K562 (cell line): Measurements from ENCODE around the gene SEC14L2. TPM values are rescaled to one million over a fixed set of nuclear protein-coding genes. Genes with fewer than 3 reads are reported as not detected.
A peak's percentile ranks its signal among the peaks of the same experiment; 100 is the strongest.

Source experiments
- DDX20 ChIP-seq: fragments of 450-650 bp; IDR thresholded peaks from 2 replicates; pipeline ENCODE4 v1.6.1; 2016; ENCODE audit warnings: missing genetic modification characterization, low read depth, mild to moderate bottlenecking, missing compliant biosample characterization, moderate library complexity
- EZH2 ChIP-seq: IDR thresholded peaks from 2 replicates; pipeline ENCODE4 v1.6.1; 2012; ENCODE audit warnings: low read depth, mild to moderate bottlenecking, inconsistent platforms, low read length, borderline replicate concordance
- LEF1 ChIP-seq: fragments of 450-650 bp; IDR thresholded peaks from 2 replicates; pipeline ENCODE4 v1.6.1; 2016; ENCODE audit warnings: mild to moderate bottlenecking
- MEF2A ChIP-seq: IDR thresholded peaks from 2 replicates; pipeline ENCODE4 v1.6.1; 2011; ENCODE audit warnings: low read depth, mild to moderate bottlenecking, low read length, moderate library complexity; ENCODE audit not compliant: control insufficient read depth
- NEUROD1 ChIP-seq: fragments of 150-350 bp; IDR thresholded peaks from 2 replicates; pipeline ENCODE4 v1.6.1; 2014; ENCODE audit warnings: borderline replicate concordance, low read length, low read depth; ENCODE audit not compliant: partially characterized antibody
- NFIX ChIP-seq: fragments of 250-450 bp; sonication (Bioruptor Pico); IDR thresholded peaks from 2 replicates; pipeline ENCODE4 v1.4.0; 2020; ENCODE audit warnings: low read depth, mild to moderate bottlenecking, moderate library complexity
- POLR2AphosphoS2 ChIP-seq: IDR thresholded peaks from 2 replicates; pipeline ENCODE4 v1.6.1; 2012; ENCODE audit warnings: low read length, improper control_type of control experiment
- RFX1 ChIP-seq: fragments of 450-650 bp; IDR thresholded peaks from 2 replicates; pipeline ENCODE4 v1.6.1; 2016; ENCODE audit warnings: mild to moderate bottlenecking, moderate library complexity
- polyA plus RNA-seq, 8 experiments: library from polyadenylated mRNA; depleted of rRNA in 4 of 8; stranded (reverse) in 5 of 8; unstranded in 3 of 8; fragments of >200 nt; fragmentation: Nextera tagmentation in 2 of 8; fragmentation: Illumina TruSeq in 1 of 8; extraction: Ambion mirVana in 2 of 8; extraction: Trizol in 1 of 8; gene quantifications; 2 replicates each; pipeline versions ENCODE4 v1.2.1 to v1.2.3, GENCODE V29; 2011 to 2014; ENCODE audit warnings: inconsistent platforms in 1 of 8, missing spikeins in 1 of 8
- total RNA-seq, 7 experiments: library from RNA; depleted of rRNA in 6 of 7; stranded (reverse); fragments of >200 nt in 6 of 7; fragmentation: Illumina TruSeq in 2 of 7; extraction: Trizol in 2 of 7; gene quantifications; 2 replicates each; pipeline versions ENCODE4 v1.2.1 to v1.2.3, GENCODE V29; 2011 to 2021; ENCODE audit warnings: low replicate concordance in 1 of 7
- TF ChIP-seq, protein P1 (sequence below), 2 experiments: IDR thresholded peaks; 2 replicates each; pipeline ENCODE4 v1.6.1; 2011; ENCODE audit warnings: borderline replicate concordance in 1 of 2, control low read depth in 1 of 2, low read depth in 1 of 2, low read length in 1 of 2, mild to moderate bottlenecking in 1 of 2, mixed read lengths in 1 of 2, moderate library complexity in 1 of 2; ENCODE audit not compliant: insufficient read depth in 1 of 2, insufficient read length in 1 of 2, poor library complexity in 1 of 2, severe bottlenecking in 1 of 2; ENCODE audit errors: extremely low read depth in 1 of 2
- TF ChIP-seq, protein P2 (sequence below), 2 experiments: fragments of 250-450 bp in 1 of 2; fragments of 450-650 bp in 1 of 2; sonication (Bioruptor Pico) in 1 of 2; IDR thresholded peaks; 2 replicates each; pipeline versions ENCODE4 v1.6.1 to v1.8.0; 2016 to 2021; ENCODE audit warnings: mild to moderate bottlenecking in 2 of 2, moderate library complexity in 2 of 2, missing compliant biosample characterization in 1 of 2, missing genetic modification characterization in 1 of 2
- TF ChIP-seq, protein P3 (sequence below): fragments of 250-450 bp; sonication (Bioruptor Pico); IDR thresholded peaks from 2 replicates; pipeline ENCODE4 v1.9.0; 2021; ENCODE audit warnings: mild to moderate bottlenecking, inconsistent platforms
- TF ChIP-seq, protein P4 (sequence below): fragments of 250-450 bp; sonication (Bioruptor Pico); IDR thresholded peaks from 2 replicates; pipeline ENCODE4 v1.8.0; 2022; ENCODE audit warnings: moderate library complexity, mild to moderate bottlenecking, inconsistent platforms
- TF ChIP-seq, protein P5 (sequence below): fragments of 250-450 bp; sonication (Bioruptor Pico); IDR thresholded peaks from 2 replicates; pipeline ENCODE4 v1.8.0; 2022; ENCODE audit warnings: inconsistent platforms
- TF ChIP-seq, protein P6 (sequence below): sonication (generic); formaldehyde crosslinking; IDR thresholded peaks from 2 replicates; pipeline ENCODE4 v1.8.1; 2023; ENCODE audit warnings: mild to moderate bottlenecking, missing genetic modification reagents

The SEC14L2 gene
- total and polyA plus RNA-seq, 9 of the 15 experiments (the other 6 are each of a cell fraction or from before 2014, with no cell fraction given) = 0.03 to 0.17 (median 0.10) TPM

DNA sequence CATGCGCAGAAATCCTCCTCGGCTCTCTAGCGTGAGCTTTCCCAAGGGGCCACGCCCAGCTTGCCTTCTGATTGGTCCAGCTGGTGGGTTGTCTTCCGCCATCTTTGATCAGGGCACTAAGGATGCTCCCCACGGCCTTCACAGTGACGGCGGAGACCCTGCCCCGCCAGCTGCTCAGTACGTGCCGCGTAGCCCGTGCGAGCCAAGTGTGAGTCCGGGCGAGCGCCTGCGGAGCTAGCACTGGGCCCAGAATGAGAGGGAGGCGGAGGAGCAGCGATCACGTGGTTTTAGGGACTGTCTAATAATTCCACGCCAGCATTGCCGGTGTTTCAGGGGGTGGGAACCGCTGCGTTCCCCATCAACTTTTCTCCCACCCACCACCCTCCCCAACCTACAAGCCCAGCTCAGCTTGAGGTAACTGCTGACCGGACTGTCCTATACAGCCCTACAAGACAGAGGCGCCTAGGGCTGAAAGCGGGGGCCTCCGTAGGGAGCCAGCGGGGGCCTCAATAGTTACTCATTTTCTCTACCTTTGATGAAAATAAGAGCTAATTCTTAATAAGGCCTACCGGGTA, 27.2 kb downstream of the SEC14L2 start (continued):
- TF ChIP-seq, protein P1, sequence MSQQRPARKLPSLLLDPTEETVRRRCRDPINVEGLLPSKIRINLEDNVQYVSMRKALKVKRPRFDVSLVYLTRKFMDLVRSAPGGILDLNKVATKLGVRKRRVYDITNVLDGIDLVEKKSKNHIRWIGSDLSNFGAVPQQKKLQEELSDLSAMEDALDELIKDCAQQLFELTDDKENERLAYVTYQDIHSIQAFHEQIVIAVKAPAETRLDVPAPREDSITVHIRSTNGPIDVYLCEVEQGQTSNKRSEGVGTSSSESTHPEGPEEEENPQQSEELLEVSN (IDR thresholded peaks at IDR 0.05; ENCODE audit: borderline replicate concordance in 1 of 2, extremely low read depth in 1 of 2, insufficient read depth in 1 of 2, insufficient read length in 1 of 2, low read depth in 1 of 2, low read length in 1 of 2, poor library complexity in 1 of 2, severe bottlenecking in 1 of 2) = peak; percentile 67 to 88
- TF ChIP-seq LEF1 = no peak
- TF ChIP-seq, protein P2, sequence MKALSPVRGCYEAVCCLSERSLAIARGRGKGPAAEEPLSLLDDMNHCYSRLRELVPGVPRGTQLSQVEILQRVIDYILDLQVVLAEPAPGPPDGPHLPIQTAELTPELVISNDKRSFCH (CRISPR knock-in tag; IDR thresholded peaks at IDR 0.05) = no peak
- TF ChIP-seq, protein P2 (tag; IDR thresholded peaks at IDR 0.05) = no peak
- peak; percentile 11 for TF ChIP-seq NEUROD1
- no peak for TF ChIP-seq RFX1
- no peak for TF ChIP-seq EZH2
- TF ChIP-seq DDX20 = no peak
- no peak for TF ChIP-seq MEF2A
- TF ChIP-seq POLR2AphosphoS2 = no peak
- TF ChIP-seq, protein P3, sequence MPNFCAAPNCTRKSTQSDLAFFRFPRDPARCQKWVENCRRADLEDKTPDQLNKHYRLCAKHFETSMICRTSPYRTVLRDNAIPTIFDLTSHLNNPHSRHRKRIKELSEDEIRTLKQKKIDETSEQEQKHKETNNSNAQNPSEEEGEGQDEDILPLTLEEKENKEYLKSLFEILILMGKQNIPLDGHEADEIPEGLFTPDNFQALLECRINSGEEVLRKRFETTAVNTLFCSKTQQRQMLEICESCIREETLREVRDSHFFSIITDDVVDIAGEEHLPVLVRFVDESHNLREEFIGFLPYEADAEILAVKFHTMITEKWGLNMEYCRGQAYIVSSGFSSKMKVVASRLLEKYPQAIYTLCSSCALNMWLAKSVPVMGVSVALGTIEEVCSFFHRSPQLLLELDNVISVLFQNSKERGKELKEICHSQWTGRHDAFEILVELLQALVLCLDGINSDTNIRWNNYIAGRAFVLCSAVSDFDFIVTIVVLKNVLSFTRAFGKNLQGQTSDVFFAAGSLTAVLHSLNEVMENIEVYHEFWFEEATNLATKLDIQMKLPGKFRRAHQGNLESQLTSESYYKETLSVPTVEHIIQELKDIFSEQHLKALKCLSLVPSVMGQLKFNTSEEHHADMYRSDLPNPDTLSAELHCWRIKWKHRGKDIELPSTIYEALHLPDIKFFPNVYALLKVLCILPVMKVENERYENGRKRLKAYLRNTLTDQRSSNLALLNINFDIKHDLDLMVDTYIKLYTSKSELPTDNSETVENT (CRISPR knock-in tag) = peak; percentile 30; the same call in 1 of the 2 replicates
- TF ChIP-seq, protein P4, sequence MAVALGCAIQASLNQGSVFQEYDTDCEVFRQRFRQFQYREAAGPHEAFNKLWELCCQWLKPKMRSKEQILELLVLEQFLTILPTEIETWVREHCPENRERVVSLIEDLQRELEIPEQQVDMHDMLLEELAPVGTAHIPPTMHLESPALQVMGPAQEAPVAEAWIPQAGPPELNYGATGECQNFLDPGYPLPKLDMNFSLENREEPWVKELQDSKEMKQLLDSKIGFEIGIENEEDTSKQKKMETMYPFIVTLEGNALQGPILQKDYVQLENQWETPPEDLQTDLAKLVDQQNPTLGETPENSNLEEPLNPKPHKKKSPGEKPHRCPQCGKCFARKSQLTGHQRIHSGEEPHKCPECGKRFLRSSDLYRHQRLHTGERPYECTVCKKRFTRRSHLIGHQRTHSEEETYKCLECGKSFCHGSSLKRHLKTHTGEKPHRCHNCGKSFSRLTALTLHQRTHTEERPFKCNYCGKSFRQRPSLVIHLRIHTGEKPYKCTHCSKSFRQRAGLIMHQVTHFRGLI (CRISPR knock-in tag) = no peak
- TF ChIP-seq, protein P5, sequence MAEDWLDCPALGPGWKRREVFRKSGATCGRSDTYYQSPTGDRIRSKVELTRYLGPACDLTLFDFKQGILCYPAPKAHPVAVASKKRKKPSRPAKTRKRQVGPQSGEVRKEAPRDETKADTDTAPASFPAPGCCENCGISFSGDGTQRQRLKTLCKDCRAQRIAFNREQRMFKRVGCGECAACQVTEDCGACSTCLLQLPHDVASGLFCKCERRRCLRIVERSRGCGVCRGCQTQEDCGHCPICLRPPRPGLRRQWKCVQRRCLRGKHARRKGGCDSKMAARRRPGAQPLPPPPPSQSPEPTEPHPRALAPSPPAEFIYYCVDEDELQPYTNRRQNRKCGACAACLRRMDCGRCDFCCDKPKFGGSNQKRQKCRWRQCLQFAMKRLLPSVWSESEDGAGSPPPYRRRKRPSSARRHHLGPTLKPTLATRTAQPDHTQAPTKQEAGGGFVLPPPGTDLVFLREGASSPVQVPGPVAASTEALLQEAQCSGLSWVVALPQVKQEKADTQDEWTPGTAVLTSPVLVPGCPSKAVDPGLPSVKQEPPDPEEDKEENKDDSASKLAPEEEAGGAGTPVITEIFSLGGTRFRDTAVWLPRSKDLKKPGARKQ (CRISPR knock-in tag) = no peak
- TF ChIP-seq, protein P6, sequence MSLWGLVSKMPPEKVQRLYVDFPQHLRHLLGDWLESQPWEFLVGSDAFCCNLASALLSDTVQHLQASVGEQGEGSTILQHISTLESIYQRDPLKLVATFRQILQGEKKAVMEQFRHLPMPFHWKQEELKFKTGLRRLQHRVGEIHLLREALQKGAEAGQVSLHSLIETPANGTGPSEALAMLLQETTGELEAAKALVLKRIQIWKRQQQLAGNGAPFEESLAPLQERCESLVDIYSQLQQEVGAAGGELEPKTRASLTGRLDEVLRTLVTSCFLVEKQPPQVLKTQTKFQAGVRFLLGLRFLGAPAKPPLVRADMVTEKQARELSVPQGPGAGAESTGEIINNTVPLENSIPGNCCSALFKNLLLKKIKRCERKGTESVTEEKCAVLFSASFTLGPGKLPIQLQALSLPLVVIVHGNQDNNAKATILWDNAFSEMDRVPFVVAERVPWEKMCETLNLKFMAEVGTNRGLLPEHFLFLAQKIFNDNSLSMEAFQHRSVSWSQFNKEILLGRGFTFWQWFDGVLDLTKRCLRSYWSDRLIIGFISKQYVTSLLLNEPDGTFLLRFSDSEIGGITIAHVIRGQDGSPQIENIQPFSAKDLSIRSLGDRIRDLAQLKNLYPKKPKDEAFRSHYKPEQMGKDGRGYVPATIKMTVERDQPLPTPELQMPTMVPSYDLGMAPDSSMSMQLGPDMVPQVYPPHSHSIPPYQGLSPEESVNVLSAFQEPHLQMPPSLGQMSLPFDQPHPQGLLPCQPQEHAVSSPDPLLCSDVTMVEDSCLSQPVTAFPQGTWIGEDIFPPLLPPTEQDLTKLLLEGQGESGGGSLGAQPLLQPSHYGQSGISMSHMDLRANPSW = no peak
- TF ChIP-seq NFIX (CRISPR knock-in tag) = no peak
